SK-N-SH (cell line): ENCODE measurements around the gene PTPN6. TPM values are rescaled to one million over a fixed set of nuclear protein-coding genes. Genes with fewer than 3 reads are reported as not detected.
A peak's percentile ranks its signal among the peaks of the same experiment; 100 is the strongest.

Source experiments
- CTCF ChIA-PET: fragments of 300-600, 350-600 bp; formaldehyde crosslinking; extraction: SDS; loops from one replicate; lab custom pipeline; 2021; lab: Yijun Ruan, JAX
- POLR2A ChIA-PET: fragments of 350-600 bp; sonication (Branson Sonifier 250); formaldehyde crosslinking; extraction: SDS; loops from one replicate; lab custom pipeline; 2020; ENCODE audit warnings: antibody characterized with exemption, inconsistent platforms; lab: Yijun Ruan, JAX
- DNase-seq: peaks from one replicate; pipeline ENCODE4 v3.0.0; 2012
- H2AFZ ChIP-seq: fragments of 200-600 bp; sonication (generic); 2 replicates; pipeline ENCODE4 v1.8.1; 2016; ENCODE audit warnings: antibody characterized with exemption, mild to moderate bottlenecking, low read depth
- H3F3A ChIP-seq: fragments of 200-600 bp; sonication (generic); replicated peaks from 2 replicates; pipeline ENCODE3; 2016; ENCODE audit warnings: antibody characterized with exemption, mild to moderate bottlenecking; ENCODE audit not compliant: insufficient read depth
- H3K27ac ChIP-seq, 2 experiments: fragments of 200-500 bp in 1 of 2; fragments of 200-600 bp in 1 of 2; sonication (Bioruptor generic) in 1 of 2; sonication (generic), shearing (Covaris generic) in 1 of 2; 2 replicates each; pipeline versions ENCODE4 v1.5.1 to v1.6.1; 2014 to 2016; ENCODE audit warnings: low read depth in 2 of 2, inconsistent platforms in 1 of 2, low read length in 1 of 2, mild to moderate bottlenecking in 1 of 2, mixed read lengths in 1 of 2
- H3K27me3 ChIP-seq: fragments of 200-600 bp; sonication (generic), shearing (Covaris generic); 2 replicates; pipeline ENCODE4 v1.6.1; 2016; ENCODE audit warnings: mixed run types; ENCODE audit not compliant: insufficient read depth
- H3K36me3 ChIP-seq, 2 experiments: fragments of 200-500 bp in 1 of 2; fragments of 200-600 bp in 1 of 2; sonication (Bioruptor generic) in 1 of 2; sonication (generic) in 1 of 2; replicated peaks in 1 of 2; 2 replicates each; pipeline versions ENCODE3 to v1.5.1; 2014 to 2016; ENCODE audit warnings: low read length in 1 of 2, mild to moderate bottlenecking in 1 of 2; ENCODE audit not compliant: insufficient read depth in 2 of 2, control insufficient read depth in 1 of 2
- H3K4me1 ChIP-seq, 2 experiments: fragments of 200-500 bp in 1 of 2; fragments of 200-600 bp in 1 of 2; sonication (Bioruptor generic) in 1 of 2; sonication (generic), shearing (Covaris generic) in 1 of 2; 2 replicates each; pipeline versions ENCODE4 v1.5.1 to v1.6.1; 2014 to 2016; ENCODE audit warnings: low read depth in 1 of 2, low read length in 1 of 2, mixed run types in 1 of 2; ENCODE audit not compliant: insufficient read depth in 2 of 2, control insufficient read depth in 1 of 2
- H3K4me2 ChIP-seq: fragments of 200-600 bp; sonication (generic), shearing (Covaris generic); 2 replicates; pipeline ENCODE4 v1.6.1; 2017; ENCODE audit warnings: mixed run types
- H3K4me3 ChIP-seq, 2 experiments: fragments of 200-500 bp in 1 of 2; fragments of 200-600 bp in 1 of 2; sonication (Bioruptor generic) in 1 of 2; sonication (generic), shearing (Covaris generic) in 1 of 2; 2 replicates each; pipeline versions ENCODE4 v1.5.1 to v1.8.1; 2014 to 2016; ENCODE audit warnings: low read depth in 2 of 2, inconsistent platforms in 1 of 2, low read length in 1 of 2, mild to moderate bottlenecking in 1 of 2, mixed read lengths in 1 of 2, moderate library complexity in 1 of 2
- H3K79me2 ChIP-seq: fragments of 200-600 bp; sonication (generic); 2 replicates; pipeline ENCODE4 v1.8.1; 2017; ENCODE audit warnings: mild to moderate bottlenecking; ENCODE audit not compliant: insufficient read depth
- H3K9ac ChIP-seq: fragments of 200-600 bp; sonication (generic); 2 replicates; pipeline ENCODE4 v1.6.1; 2017; ENCODE audit warnings: mixed run types
- H3K9me2 ChIP-seq: fragments of 200-600 bp; sonication (generic); 2 replicates; pipeline ENCODE4 v1.6.1; 2017; ENCODE audit warnings: mixed run types
- H3K9me3 ChIP-seq: fragments of 200-600 bp; sonication (generic); 2 replicates; pipeline ENCODE4 v1.6.1; 2017; ENCODE audit warnings: mixed run types, mild to moderate bottlenecking, moderate library complexity
- H4K20me1 ChIP-seq: fragments of 200-600 bp; sonication (generic); 2 replicates; pipeline ENCODE4 v1.6.1; 2017; ENCODE audit warnings: mild to moderate bottlenecking, mixed run types; ENCODE audit not compliant: insufficient read depth
- CTCF ChIP-seq: fragments of 200-600 bp; sonication (generic); IDR thresholded peaks from 2 replicates; pipeline ENCODE4 v1.6.1; 2017; ENCODE audit warnings: antibody characterized with exemption, mild to moderate bottlenecking, moderate library complexity
- ELF1 ChIP-seq: IDR thresholded peaks from 2 replicates; pipeline ENCODE4 v1.4.0; 2012
- FOSL2 ChIP-seq: IDR thresholded peaks from 2 replicates; pipeline ENCODE4 v1.4.0; 2012; ENCODE audit warnings: low read depth, mild to moderate bottlenecking, moderate library complexity, borderline replicate concordance
- FOXJ3 ChIP-seq: sonication (generic); formaldehyde crosslinking; IDR thresholded peaks from 2 replicates; pipeline ENCODE4 v1.5.1; 2020; ENCODE audit warnings: mild to moderate bottlenecking, missing genetic modification reagents
- FOXM1 ChIP-seq: IDR thresholded peaks from 2 replicates; pipeline ENCODE4 v1.4.0; 2012; ENCODE audit warnings: low read depth, mild to moderate bottlenecking
- GABPA ChIP-seq: IDR thresholded peaks from 2 replicates; pipeline ENCODE4 v1.4.0; 2012; ENCODE audit warnings: low read depth, mild to moderate bottlenecking
- IRF3 ChIP-seq: fragments of 150-350 bp; IDR thresholded peaks from 2 replicates; pipeline ENCODE4 v1.6.1; 2016; ENCODE audit warnings: mild to moderate bottlenecking, low read depth, low read length
- MEF2A ChIP-seq: IDR thresholded peaks from 2 replicates; pipeline ENCODE4 v1.4.0; 2012; ENCODE audit warnings: low read depth, borderline replicate concordance
- NFIC ChIP-seq: IDR thresholded peaks from 2 replicates; pipeline ENCODE4 v1.4.0; 2012; ENCODE audit warnings: borderline replicate concordance
- RCOR1 ChIP-seq: fragments of 150-350 bp; IDR thresholded peaks from 2 replicates; pipeline ENCODE4 v1.6.1; 2017; ENCODE audit warnings: antibody characterized with exemption, low read length
- REST ChIP-seq: IDR thresholded peaks from 2 replicates; pipeline ENCODE4 v1.6.1; 2012; ENCODE audit warnings: mild to moderate bottlenecking, low read depth, low read length, moderate library complexity
- RXRA ChIP-seq: IDR thresholded peaks from 2 replicates; pipeline ENCODE4 v1.4.0; 2012; ENCODE audit warnings: low read depth, mild to moderate bottlenecking, borderline replicate concordance
- SIN3A ChIP-seq: IDR thresholded peaks from 2 replicates; pipeline ENCODE4 v1.6.1; 2012; ENCODE audit warnings: low read depth, mild to moderate bottlenecking, low read length, moderate library complexity, borderline replicate concordance
- SMC3 ChIP-seq: IDR thresholded peaks from 2 replicates; pipeline ENCODE4 v1.6.1; 2012; ENCODE audit warnings: low read depth, low read length, improper control_type of control experiment
- TCF12 ChIP-seq: IDR thresholded peaks from 2 replicates; pipeline ENCODE4 v1.4.0; 2012
- YY1 ChIP-seq: IDR thresholded peaks from 2 replicates; pipeline ENCODE4 v1.4.0; 2012; ENCODE audit warnings: low read depth, mild to moderate bottlenecking
- ZBTB33 ChIP-seq: IDR thresholded peaks from 2 replicates; pipeline ENCODE4 v1.4.0; 2012; ENCODE audit warnings: low read depth, borderline replicate concordance
- WGBS: methylation state at CpG from one replicate; pipeline ENCODE4 v1.1.6; 2017; ENCODE audit warnings: low lambda C conversion rate; 5-methylcytosine and 5-hydroxymethylcytosine counted together
- polyA plus RNA-seq, 3 experiments: library from polyadenylated mRNA; depleted of rRNA; stranded (reverse); fragments of >200 nt; gene quantifications; 2 replicates each; pipeline ENCODE4 v1.2.3, GENCODE V29; 2012

PTPN6 gene
- 0.12 and 0.18 TPM in 2 replicates for polyA plus RNA-seq (2012; rRNA removed)
- polyA plus RNA-seq (2012; cell fraction: cytosol; rRNA removed), result 0.09 TPM in 1 of 2 replicates, not detected in the other
- polyA plus RNA-seq (2012; cell fraction: nucleus; rRNA removed), result 0.43 and 0.96 TPM in 2 replicates

GRCh38 chr12:6950811-6951540, at the start of gene PTPN6:
PTPN6 (plus strand) TSS chr12:6951356; CDS start chr12:6951513, 157 bp downstream.
- H3F3A ChIP-seq, result no peaks in the 10 kb centered on the region
- TF ChIP-seq REST (no peak), TCF12 (no peak), YY1 (no peak), GABPA (no peak), SIN3A (no peak), RXRA (no peak), ZBTB33 (no peak), SMC3 (no peak), FOXJ3 (no peak), MEF2A (no peak), NFIC (no peak), CTCF (no peak), RCOR1 (no peak), IRF3 (no peak), ELF1 (no peak), FOXM1 (no peak), FOSL2 (no peak)
- H2AFZ ChIP-seq, result no peak within 1 kb of the TSS
- CTCF ChIA-PET, result interaction anchor here (0.8 to 2.9 kb wide), 2 partner anchors 26 to 160 kb away, joined by 3 to 10 read pairs; no protein-coding TSS in a partner anchor
- H3K4me2 ChIP-seq, result no peak within 1 kb of the TSS
- no peak within 1 kb of the TSS for H3K27ac ChIP-seq
- H3K27me3 ChIP-seq, result no peaks in the 10 kb centered on the region
- no peak within 1 kb of the TSS for H3K9ac ChIP-seq
- no peak within 1 kb of the TSS for H3K4me3 ChIP-seq
- no peaks in the 10 kb centered on the region for H3K4me1 ChIP-seq
- H3K36me3 ChIP-seq, result peaks cover 0 to 3% of the 10 kb centered on the region in 2 experiments
- no peaks in the 10 kb centered on the region for H3K9me3 ChIP-seq
- H3K9me2 ChIP-seq, result no peaks in the 10 kb centered on the region
- peak; percentile 11 for DNase-seq
- no peaks in the 10 kb centered on the region for H4K20me1 ChIP-seq
- POLR2A ChIA-PET, result no interaction called here
- 95% methylated on average over 14 of the region's 25 CpGs for WGBS
- H3K79me2 ChIP-seq, result no peaks in the 10 kb centered on the region
